WERI-Rb-1 (cell line): ENCODE measurements around the gene ARHGAP10.

Experiments
- DNase-seq: peaks from one replicate; pipeline ENCODE4 v3.0.0-alpha.2; 2020
- H3K27ac ChIP-seq: fragments of 250-450 bp; sonication (Bioruptor Pico); 2 replicates; pipeline ENCODE4 v1.5.1; 2020; ENCODE audit warnings: mild to moderate bottlenecking, moderate library complexity
- H3K27me3 ChIP-seq: fragments of 250-450 bp; sonication (Bioruptor Pico); 2 replicates; pipeline ENCODE4 v1.5.1; 2021; ENCODE audit warnings: mild to moderate bottlenecking, low read depth, moderate library complexity; ENCODE audit not compliant: insufficient read depth, severe bottlenecking
- H3K36me3 ChIP-seq: fragments of 250-450 bp; sonication (Bioruptor Pico); 2 replicates; pipeline ENCODE4 v1.5.1; 2020; ENCODE audit warnings: mild to moderate bottlenecking, moderate library complexity
- H3K4me3 ChIP-seq: 2 replicates; pipeline ENCODE4 v1.5.1; 2011; ENCODE audit warnings: low read depth, mild to moderate bottlenecking, control low read depth, low read length
- H3K9me3 ChIP-seq: fragments of 250-450 bp; sonication (Bioruptor Pico); 2 replicates; pipeline ENCODE4 v1.5.1; 2021; ENCODE audit warnings: mild to moderate bottlenecking, moderate library complexity; ENCODE audit not compliant: severe bottlenecking
- TF ChIP-seq, protein P1 (sequence below): IDR thresholded peaks from 2 replicates; pipeline ENCODE4 v1.5.1; 2011; ENCODE audit warnings: low read depth, mild to moderate bottlenecking, control low read depth, inconsistent platforms, low read length

ARHGAP10 gene

DNA sequence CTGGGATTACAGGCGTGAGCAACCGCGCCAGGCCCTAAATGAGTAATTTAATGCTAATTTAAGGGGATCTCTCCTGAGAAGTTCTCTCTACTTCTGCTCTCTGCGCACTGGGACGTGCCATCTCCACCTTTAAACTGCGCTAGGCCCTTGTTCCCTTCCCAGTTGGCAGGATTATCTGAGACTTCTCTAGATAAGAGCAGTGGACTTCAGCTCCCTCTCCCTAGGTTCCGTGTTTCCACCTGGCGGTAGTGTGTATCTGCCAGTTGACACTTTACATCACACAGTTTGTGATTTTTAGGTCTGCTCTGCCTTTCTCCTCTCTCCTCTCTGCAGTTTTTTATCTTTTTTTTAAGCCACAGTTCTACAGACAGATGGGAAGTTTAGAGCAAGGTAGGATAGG, 40.2 kb downstream of the ARHGAP10 start:
- H3K4me3 ChIP-seq: no peak overlapping the region
- H3K9me3 ChIP-seq: no peaks in the 10 kb centered on the region
- H3K27me3 ChIP-seq: no peaks in the 10 kb centered on the region
- peaks cover 5% of the 10 kb centered on the region for H3K36me3 ChIP-seq
- DNase-seq: no peak
- TF ChIP-seq, protein P1, sequence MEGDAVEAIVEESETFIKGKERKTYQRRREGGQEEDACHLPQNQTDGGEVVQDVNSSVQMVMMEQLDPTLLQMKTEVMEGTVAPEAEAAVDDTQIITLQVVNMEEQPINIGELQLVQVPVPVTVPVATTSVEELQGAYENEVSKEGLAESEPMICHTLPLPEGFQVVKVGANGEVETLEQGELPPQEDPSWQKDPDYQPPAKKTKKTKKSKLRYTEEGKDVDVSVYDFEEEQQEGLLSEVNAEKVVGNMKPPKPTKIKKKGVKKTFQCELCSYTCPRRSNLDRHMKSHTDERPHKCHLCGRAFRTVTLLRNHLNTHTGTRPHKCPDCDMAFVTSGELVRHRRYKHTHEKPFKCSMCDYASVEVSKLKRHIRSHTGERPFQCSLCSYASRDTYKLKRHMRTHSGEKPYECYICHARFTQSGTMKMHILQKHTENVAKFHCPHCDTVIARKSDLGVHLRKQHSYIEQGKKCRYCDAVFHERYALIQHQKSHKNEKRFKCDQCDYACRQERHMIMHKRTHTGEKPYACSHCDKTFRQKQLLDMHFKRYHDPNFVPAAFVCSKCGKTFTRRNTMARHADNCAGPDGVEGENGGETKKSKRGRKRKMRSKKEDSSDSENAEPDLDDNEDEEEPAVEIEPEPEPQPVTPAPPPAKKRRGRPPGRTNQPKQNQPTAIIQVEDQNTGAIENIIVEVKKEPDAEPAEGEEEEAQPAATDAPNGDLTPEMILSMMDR: no peak
- peak overlapping the region; percentile 47 for H3K27ac ChIP-seq

DNA sequence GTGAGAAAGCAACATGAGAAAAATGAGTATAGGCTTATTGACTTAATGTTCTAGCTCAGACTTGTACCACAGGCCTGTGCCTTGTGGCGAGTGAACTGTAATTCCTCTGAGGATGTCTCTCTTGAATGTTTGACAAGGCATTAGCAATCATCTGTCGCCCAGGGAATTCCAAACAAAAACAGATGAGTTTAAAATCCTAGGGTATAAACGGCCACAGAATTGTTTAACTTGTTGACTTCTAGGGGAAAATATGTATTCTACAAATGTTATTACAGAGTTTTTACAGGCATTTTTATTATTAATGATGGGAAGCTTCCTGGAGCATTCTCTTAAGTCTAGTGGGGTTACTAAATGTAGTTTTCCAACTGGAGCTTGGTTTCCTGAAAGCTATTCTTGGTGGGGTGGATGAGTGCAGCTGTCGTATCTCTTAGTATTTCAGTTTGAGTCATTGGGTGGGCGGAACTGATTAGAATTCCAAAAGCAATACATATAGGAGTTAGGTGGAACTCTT, 40.6 kb downstream of the ARHGAP10 start:
- H3K27ac ChIP-seq: peak overlapping the region; percentile 47
- H3K36me3 ChIP-seq: peaks cover 5% of the 10 kb centered on the region
- H3K9me3 ChIP-seq: no peaks in the 10 kb centered on the region
- H3K4me3 ChIP-seq: no peak overlapping the region
- no peaks in the 10 kb centered on the region for H3K27me3 ChIP-seq
- TF ChIP-seq, protein P1: no peak
- peak; percentile 42 for DNase-seq

DNA sequence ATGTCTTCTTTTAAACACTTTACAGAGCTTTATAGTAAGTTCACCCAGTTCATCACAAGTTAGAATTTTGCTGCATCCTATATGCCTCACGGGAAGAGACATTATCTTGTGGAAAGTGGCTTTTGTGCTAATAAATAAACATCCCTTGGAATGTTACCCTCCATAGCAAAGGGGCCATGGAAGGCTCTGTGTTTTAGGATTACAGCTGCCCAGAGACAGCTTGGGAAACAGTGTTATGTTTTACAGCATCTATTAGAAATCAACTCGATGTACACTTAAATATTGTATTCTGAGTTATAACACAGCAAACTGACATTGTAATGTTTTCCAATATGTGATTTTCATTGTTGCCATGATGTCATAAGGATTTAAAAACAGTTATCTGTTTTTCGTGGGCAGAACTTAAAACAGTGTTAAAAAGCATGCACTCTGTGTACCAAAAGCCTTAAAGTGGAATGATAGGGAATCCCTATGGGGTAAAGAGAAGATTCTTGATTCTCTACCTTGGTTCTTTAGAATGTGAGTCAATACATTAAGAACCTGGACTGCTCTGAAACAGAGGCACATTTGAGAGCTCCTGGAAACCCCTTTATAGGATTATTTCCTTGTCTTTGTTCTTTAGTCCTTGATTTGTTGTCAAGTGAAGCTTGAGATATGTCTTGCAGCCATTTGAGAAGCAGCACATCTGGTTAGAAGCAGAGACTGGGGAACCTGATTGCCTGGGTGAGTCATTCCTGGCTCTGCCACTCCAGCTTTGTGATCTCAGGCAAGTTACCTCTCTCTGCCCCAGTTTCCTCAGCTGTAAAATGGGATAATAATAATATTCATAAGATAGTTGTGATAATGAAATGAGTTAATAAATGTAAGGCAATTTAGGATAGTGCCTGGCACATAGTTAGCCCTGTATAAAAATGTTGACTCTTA, 41.6 kb downstream of the ARHGAP10 start:
- TF ChIP-seq, protein P1: no peak
- Histone ChIP-seq H3K4me3 (no peak overlapping the region), H3K36me3 (peaks cover 5% of the 10 kb centered on the region), H3K9me3 (no peaks in the 10 kb centered on the region), H3K27me3 (no peaks in the 10 kb centered on the region), H3K27ac (no peak overlapping the region)
- no peak for DNase-seq

DNA sequence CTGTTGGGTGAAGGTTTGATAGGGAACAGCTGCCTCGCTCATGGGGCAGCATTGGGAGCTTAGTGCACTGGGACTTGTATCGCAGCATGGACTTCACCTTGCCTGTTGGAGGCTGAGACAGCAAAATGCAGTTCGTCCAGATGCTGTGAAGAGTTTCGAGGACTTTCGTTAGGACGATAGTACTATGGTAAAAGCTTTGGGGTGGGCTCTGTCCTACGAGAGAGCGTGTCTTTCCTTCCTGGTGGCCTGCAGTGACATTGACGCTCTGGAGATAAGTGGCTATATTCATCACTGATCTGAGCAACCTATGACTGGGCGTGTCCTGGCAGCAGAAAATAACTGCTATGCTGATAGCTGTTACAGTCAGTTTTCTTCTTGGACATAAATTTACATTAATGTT, 44.8 kb downstream of the ARHGAP10 start:
- no peak overlapping the region for H3K4me3 ChIP-seq
- no peaks in the 10 kb centered on the region for H3K36me3 ChIP-seq
- no peaks in the 10 kb centered on the region for H3K9me3 ChIP-seq
- TF ChIP-seq, protein P1: no peak
- no peaks in the 10 kb centered on the region for H3K27me3 ChIP-seq
- DNase-seq: no peak
- no peak overlapping the region for H3K27ac ChIP-seq

DNA sequence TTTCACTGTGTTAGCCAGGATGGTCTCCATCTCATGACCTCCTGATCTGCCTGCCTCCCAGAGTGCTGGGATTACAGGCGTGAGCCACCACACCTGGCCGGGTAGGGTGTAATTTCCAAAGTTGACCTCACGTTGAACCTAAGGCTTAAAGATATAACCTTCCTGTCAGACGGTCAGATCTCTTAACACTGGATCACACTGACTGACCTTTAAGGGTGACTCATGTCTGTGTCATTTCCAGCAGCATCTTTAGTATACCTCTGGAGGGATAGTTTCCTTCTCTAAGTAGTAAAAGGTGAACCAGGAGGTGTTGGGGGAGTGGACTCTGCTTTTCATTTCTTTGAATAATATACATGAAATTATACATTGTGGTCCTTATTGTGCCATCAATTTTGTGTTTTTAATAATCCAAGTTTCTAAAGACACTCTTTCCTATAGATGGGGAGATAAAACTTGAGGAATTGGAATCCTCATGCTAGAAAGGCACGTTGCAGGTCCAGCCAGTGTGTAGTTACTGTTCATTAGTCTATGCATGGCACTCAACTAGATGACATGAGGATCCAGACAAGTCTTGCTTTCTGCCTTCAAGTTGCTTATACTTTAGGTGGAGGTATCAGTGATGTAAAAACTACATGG, 45.7 kb downstream of the ARHGAP10 start:
- Histone ChIP-seq H3K4me3 (no peak overlapping the region), H3K36me3 (no peaks in the 10 kb centered on the region), H3K9me3 (no peaks in the 10 kb centered on the region), H3K27me3 (no peaks in the 10 kb centered on the region), H3K27ac (no peak overlapping the region)
- TF ChIP-seq, protein P1: no peak
- no peak for DNase-seq
